ENCODE results near the gene CLIP1.

Gene CLIP1

DNA sequence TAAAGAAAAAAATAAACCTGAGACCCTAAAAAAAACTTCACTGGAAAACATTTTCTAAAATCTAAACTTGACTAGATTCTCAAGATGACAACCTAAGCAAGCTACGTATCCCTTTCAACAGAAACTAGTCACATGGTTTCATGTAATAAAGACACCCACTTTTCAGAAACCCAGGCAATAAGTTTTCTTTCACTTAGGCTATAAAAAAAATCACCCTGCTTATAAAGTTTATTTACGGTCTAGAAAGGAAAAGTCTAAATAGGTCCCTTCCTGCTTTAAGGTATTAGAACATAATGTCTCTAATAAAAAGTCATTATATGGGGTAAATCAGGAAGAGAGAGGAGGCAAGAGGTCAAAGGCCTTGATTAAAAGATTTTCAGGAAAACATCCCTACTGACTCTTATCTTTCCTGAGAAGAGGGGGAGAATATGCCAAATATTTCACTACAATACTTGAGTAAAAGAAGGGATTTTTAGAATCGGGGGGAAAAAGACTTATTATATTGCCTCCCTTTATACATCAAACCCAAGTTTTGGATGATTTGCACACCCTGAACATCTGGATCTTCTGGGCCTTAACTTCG is 9.5 kb downstream of the CLIP1 start:
- DNase-seq (ENCODE audit: low read depth): peak; percentile 69
- H3K4me3 ChIP-seq (ENCODE audit: low read depth, low read length): no peak overlapping the region
- TF ChIP-seq, protein P1, sequence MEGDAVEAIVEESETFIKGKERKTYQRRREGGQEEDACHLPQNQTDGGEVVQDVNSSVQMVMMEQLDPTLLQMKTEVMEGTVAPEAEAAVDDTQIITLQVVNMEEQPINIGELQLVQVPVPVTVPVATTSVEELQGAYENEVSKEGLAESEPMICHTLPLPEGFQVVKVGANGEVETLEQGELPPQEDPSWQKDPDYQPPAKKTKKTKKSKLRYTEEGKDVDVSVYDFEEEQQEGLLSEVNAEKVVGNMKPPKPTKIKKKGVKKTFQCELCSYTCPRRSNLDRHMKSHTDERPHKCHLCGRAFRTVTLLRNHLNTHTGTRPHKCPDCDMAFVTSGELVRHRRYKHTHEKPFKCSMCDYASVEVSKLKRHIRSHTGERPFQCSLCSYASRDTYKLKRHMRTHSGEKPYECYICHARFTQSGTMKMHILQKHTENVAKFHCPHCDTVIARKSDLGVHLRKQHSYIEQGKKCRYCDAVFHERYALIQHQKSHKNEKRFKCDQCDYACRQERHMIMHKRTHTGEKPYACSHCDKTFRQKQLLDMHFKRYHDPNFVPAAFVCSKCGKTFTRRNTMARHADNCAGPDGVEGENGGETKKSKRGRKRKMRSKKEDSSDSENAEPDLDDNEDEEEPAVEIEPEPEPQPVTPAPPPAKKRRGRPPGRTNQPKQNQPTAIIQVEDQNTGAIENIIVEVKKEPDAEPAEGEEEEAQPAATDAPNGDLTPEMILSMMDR (IDR thresholded peaks at IDR 0.05; ENCODE audit: control insufficient read depth, extremely low read depth, insufficient read depth): no peak

- H3K4me3 ChIP-seq (ENCODE audit: low read depth, low read length): no peak overlapping the region
- TF ChIP-seq, protein P1 (IDR thresholded peaks at IDR 0.05; ENCODE audit: control insufficient read depth, extremely low read depth, insufficient read depth): no peak
- peak; percentile 79 for DNase-seq (ENCODE audit: low read depth)
These were observed 10.9 kb downstream of the CLIP1 start for GRCh38 chr12:122411537-122411936.

DNA sequence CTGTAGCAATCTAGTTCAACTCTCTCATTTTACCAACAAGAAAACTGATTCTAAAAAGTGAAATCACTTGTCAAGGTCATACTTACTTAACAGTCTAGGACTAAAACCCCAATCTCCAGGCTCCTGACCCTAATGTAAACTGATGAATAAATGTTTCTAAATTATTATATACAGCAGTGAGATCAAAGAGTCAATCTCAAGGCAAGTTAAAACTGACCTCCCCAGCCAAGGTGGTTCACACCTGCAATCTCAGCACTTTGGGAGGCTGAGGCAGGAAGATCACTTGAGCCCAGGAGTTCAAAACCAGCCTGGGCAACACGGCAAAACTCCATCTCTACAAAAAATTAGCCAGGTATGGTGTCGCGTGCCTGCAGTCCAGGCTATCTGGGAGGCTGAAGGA is 15.3 kb downstream of the CLIP1 start:
- DNase-seq (ENCODE audit: low read depth): no peak
- TF ChIP-seq, protein P1 (IDR thresholded peaks at IDR 0.05; ENCODE audit: control insufficient read depth, extremely low read depth, insufficient read depth): no peak
- no peak overlapping the region for H3K4me3 ChIP-seq (ENCODE audit: low read depth, low read length)

- TF ChIP-seq, protein P1 (IDR thresholded peaks at IDR 0.05; ENCODE audit: control insufficient read depth, extremely low read depth, insufficient read depth): no peak
- no peak overlapping the region for H3K4me3 ChIP-seq (ENCODE audit: low read depth, low read length)
- DNase-seq (ENCODE audit: low read depth): no peak
These were observed 15.7 kb downstream of the CLIP1 start for GRCh38 chr12:122406701-122407164.

DNA sequence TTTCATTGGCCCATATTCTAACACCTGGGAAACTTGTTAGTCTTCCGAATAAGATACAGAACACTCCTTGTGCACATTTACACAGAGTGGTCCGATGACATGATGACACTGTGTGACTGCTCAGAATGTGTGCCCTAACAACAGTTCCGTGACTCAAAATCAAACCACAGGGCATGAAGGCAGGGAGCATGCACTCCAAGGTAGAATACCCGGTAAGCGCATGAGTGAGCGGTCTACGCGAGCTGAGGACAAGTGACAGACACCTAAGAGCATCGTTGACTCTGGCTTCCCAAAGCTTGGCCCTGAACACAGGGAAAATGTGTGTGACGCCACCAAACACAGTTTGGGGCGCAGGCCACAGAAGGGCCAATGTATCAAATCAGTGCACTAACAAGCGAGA is 18.6 kb downstream of the CLIP1 start:
- DNase-seq (ENCODE audit: low read depth): no peak
- TF ChIP-seq, protein P1 (IDR thresholded peaks at IDR 0.05; ENCODE audit: control insufficient read depth, extremely low read depth, insufficient read depth): no peak
- H3K4me3 ChIP-seq (ENCODE audit: low read depth, low read length): no peak overlapping the region

DNA sequence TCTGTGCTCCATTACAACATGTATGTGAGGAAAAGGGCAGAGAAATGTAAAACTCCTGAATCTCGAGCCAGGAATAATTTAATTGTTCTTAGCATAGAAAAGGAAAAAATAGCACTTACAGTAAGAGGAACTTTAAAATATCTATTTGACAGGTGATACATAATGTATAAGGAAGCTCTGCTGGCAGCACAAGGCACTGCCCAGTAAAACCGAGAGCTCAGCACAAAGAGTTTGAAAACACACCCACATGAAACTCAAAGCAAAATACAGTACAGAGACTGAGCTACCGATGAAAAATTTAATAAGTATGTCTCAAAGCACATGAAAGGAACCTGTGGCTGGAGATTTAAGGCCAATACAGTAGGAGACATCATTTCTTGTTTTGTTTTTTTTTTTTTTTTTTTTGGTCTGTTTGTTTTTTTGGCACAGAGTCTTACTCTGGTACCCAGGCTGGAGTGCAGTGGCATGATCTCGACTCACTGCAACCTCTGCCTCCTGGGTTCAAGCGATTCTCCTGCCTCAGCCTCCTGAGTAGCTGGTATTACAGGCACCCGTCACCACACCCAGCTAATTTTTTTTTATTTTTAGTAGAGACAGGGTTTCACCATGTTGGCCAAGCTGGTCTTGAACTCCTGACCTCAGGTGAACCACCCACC is 19.2 kb downstream of the CLIP1 start:
- no peak for DNase-seq (ENCODE audit: low read depth)
- TF ChIP-seq, protein P1 (IDR thresholded peaks at IDR 0.05; ENCODE audit: control insufficient read depth, extremely low read depth, insufficient read depth): no peak
- no peak overlapping the region for H3K4me3 ChIP-seq (ENCODE audit: low read depth, low read length)

DNA sequence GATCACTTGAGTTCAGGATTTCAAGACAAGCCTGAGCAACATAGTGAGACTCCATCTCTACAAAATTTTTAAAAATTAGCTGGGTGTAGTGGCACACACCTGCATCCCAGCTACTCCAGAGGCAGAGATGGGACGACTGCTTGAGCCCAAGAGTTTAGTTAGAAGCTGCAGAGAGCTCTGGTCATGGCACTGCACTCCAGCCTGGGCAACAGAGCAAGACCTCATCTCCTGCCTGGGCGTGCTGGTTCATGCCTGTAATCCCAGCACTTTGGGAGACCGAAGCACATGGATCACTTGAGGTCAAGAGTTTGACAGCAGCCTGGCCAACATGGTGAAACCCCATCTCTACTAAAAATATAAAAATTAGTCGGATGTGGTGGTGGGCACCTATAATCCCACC is 20.2 kb downstream of the CLIP1 start:
- DNase-seq (ENCODE audit: low read depth): no peak

More for the DNA sequence above, 20.2 kb downstream of the CLIP1 start:
- TF ChIP-seq, protein P1 (IDR thresholded peaks at IDR 0.05; ENCODE audit: control insufficient read depth, extremely low read depth, insufficient read depth): no peak
- no peak overlapping the region for H3K4me3 ChIP-seq (ENCODE audit: low read depth, low read length)
